HG02885 (cell line): Measurements from ENCODE around the gene METTL6.
"Not testable (repeated sequence)": the region's sequence is repeated elsewhere in the genome, so short reads cannot be mapped to it uniquely, and the experiment has no call there.

Source experiments
- ATAC-seq: cut with Tn5 transposase; IDR thresholded peaks from one replicate; pipeline ENCODE4 v1.9.1; 2021; ENCODE audit warnings: mild to moderate bottlenecking; ENCODE audit not compliant: unreplicated experiment, poor library complexity

METTL6 gene

DNA sequence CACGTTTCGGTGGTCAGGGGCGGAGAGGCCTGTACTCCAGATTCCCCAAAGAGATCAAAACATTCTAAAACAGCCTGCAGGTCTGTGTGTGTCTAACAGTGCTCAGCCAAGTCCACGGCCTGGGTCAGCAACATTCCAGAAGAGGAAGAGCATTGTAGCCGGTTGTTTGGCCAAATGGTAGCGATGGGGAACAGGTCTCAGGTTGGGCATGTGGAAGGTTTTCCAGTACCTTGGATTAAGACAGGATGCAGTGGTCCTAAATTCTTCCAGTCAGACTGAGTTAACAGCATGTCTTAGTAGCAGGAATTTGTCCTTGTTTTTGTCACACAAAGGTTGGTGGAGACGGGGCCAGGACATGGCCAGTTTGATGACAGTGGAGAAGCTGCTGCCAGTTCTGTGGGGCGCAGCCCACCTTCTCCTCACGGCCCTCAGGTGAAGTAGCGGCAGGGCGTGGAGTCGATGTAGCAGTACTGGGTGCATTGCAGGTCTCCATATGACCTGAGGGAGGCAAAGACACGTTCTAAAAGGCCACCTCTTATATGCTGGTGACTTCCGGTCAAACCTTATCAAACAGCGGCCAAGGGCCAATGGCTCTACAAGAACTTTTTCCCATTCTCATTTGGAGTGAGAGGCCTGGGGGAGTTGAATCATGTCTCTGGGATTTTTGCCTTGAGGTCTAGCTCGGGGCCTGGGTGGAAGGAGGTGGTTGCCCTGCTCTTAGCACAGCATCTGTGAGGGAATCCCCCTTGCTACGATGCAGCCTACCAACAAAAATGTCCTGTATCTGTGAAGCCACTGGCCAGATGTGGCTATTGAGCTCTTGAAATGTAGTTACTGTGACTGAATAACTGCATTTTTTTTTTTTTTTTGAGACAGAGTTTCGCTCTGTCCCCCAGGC is 24.1 kb upstream of the METTL6 start:
- ATAC-seq = no peak

DNA sequence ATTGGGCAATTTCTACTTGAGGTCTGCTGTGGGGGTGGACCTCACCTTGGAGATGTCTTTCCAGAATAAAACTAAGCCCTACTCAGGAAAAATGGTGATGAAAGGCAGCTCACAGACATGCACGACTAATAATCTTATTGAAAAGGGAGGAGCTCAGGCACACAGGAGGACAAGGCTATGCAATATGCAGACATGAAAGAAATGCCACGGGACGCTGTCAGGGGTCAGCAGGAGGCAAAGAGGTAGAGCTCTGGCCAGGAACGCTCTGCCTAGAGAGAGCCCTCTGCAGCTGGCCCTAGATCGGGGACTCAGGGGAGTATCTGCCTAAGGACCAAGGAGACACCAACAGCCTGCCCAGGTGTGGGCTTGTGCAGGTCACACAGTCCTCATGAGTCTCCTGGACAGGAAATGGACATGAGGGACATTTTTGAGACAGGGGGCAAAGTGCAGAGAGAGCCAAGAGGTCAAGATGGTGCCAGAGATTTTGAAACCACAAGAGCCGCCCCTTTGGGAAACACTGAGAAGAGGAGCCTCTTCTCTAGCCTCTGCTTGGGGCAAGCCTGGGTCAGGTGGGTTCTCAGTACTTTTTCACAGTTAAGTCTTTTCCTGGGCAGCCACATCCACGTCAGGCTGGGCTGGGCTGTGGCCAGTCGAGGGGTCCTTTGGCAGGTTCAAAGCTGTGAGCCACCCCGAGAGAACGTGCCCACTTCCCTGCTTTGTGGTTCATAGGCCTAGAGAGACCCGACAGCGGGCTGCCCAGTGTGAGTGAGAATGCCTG is 23.3 kb upstream of the METTL6 start:
- no peak for ATAC-seq

DNA sequence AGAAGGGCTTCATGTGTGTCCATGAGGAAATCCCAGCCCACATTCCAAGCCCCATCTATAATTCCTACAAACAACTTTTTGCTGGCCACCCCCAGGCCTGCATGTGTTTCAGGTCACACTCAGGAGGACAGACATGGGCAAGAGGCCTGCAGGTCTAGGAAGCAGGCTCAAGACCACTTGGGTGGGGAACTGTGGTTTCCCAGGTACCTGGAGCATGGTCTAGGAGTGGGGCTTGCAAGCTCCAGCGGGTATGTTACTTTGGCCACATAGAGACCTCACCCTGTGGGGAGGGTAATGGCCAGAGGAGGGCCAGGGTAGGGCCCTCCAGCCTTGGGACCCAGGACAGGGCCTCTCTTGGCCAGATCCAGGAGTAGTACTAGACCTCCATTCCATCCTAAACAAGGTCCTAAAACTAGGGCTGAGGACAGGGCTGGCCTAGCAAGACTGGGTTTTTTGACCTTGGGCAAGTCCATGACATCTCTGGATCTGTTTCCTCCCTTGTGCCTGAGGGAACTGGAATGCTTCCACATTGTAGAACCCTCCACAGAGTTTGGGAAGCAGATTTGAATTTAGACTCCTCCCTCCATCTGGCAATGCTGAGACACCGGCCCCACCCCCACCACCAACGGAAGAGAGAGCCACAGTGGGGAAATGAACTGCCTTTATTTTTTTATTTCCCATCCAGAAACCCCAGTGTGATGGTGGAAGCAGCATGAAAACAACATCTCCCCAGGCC is 22.3 kb upstream of the METTL6 start:
- ATAC-seq = no peak

DNA sequence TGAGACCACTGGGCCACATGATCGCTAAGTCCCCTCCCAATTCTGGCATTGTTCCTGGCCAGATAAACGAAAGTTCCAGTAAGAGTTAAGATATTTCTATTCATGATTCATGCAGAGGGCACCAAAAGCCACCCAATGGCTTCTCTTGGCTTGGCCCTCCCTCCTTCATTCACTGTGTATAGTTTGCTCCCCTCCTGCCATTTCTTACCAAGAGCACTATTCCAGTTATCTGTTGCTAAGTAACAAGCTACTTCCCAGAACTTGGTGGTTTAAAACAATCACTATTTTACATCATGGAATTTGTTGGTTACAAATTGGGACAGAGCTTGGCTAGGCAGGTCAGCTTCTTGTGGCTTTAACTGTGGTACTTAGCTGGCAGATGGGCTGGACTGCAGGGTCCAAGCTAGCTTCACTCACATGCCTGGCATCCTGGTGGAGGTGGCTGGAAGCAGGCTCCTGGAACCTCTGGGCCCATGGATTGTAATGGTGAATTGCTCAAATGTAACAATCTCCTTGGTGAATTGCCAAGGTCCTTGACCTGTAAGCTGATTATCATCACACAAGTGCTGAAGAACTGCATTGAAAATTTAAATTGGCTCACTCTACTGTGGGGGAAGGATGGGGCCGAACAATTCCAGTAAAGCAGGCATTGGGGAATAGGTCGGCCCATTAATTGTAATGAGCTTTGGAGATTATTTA is 16.6 kb upstream of the METTL6 start:
- ATAC-seq = no peak

DNA sequence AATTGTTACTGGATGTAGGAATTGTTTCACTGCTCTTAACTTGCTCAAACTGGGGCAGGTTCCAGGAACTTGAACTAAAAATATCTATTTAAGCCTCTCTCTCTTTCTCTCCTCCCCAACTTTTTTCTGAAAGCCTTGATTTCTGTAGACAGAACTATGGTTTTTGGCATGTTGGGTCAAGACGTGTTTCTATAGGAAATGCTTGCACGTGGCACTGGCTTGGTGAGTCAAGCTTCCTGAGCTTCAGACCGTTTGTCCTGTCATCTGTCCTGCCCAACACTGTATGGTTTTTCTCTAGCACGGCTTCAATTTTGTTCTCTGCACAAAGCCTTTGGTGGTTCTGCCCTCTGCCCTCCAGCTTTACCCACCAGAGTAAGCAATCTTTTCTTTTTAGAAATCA is 13.5 kb upstream of the METTL6 start:
- no peak for ATAC-seq

DNA sequence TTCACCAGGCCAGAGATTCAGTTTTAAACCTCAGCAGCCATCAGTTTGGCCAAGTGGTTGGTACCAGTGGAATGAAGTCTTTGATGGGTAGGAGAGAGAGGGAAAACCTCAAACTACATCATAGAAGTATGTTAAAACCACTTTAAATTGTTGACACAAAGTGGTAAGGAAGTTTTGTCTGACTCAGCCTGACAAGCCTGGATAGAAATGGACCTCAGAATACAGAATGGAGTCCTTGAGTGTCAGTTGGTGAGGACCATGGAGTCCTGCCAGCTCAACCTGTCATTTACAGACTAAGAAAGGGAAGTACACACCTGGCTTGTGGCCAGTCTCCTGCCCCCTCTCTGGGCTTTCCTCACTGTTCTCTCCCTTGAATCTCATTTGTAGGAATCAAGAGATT is 12.1 kb upstream of the METTL6 start:
- no peak for ATAC-seq

DNA sequence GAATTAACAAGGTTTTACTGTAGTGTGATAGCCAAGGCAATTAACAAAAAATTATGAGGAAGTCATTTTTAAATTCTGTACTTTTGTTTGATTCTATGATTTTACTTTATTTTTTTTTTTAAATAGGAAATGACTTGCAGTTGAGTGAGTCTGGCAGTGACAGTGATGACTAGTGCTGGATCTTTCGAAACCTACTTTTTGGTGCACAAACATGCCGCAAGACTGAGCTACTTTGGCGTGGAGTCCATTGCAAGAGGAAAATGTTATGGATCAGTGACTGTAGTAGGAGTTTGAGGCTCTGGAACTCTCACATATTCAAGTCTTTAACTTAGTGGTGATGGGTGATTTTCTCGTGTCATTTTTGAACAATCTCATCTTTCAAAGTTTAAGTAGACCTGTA is 11.6 kb upstream of the METTL6 start:
- ATAC-seq = no peak

DNA sequence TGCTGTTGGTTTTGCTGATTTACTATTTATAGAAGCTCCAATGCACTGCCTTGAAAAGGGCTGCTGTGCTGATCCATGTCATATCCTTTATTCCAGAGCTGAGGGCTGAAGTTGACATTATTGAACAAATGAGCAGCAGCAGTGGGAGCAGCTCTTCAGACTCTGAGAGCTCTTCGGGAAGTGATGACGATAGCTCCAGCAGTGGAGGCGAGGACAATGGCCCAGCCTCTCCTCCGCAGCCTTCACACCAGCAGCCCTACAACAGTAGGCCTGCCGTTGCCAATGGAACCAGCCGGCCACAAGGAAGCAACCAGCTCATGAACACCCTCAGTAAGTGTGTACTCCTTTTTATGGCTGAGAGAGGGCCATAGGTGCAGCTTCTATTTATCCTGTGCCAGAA is 8.9 kb upstream of the METTL6 start:
- no peak for ATAC-seq

DNA sequence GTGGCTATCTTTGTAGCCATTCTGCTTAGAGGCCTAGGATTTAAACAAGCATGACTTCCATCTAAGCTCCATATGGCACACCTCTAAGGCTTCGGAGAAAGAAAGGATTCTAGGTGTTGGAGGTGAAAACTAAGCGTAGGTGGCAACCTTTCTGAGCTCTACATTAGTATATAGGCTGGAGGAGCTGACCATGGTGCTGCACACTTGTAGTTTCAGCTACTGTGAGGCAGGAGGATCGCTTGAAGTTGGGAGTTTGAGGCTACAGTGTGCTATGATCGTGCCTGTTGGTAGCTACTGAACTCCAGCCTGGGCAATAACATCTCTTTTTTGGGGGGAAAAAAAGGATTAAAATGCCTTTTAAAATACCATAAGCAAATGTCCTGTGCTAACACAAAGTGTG is 7.4 kb upstream of the METTL6 start:
- ATAC-seq = no peak

DNA sequence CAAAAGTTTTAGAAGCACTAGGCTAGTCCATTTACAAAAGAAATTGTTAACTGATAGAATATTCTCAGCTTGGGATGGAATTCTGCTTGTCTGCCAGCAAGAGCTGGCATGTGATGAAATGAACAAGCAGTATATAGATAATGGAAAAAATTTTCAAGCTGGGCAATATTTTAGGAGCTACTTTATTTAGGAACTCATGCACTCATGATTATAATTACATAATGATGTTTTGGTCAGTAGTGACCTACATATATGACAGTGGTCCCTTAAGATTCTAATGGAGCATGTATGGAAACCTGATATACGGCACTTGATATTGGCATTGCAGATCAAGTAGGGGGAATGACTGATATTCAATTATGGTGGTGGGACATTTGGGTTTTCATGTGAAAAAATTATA is 6.2 kb upstream of the METTL6 start:
- ATAC-seq = no peak

DNA sequence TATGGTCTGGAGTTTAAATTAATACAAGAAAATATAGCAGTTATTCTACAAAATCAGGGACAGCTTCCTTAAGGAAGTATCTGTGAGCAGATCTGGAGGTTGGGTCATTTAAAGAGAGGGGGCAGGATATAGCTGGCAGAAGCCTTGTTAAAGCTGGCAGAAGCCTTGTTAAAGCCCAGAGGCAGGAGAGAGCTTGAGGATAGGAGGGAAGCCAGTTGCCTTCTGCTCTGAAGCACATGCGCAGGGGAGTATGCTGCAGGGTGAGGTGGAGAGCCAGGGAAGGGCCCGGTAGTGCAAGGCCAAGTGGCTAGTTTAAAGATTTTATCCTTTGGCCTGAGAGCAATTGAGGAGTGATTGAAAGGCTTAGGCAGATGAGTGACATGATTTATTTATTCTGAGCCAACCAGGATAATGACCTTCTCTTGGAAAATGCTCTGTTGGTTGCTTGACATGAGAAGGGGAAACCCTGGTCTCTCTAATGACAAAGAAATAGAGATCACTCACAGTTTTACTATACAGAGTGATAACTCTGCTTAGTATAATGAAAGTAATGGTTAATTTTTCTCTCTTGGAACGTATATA is 4.0 kb upstream of the METTL6 start:
- no peak for ATAC-seq

DNA sequence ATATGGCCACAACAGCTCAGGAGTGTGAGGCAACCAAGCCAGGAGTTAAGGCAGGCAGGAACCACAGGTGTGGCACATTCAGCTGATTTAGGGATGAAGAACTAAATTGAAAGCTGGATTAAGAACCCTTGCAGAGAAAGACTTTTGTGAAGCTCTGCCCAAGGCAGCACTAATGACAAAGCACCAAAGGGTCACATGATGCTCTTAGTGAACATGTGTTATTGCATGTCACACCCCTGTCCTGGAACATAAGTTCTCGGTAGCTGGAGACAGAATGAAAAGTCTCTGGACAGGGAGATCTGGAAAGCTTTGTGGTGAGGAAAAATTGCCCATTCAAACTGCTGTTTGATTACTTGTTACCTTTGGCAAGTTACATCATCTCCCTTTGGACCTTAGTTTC is 3.3 kb upstream of the METTL6 start:
- no peak for ATAC-seq

DNA sequence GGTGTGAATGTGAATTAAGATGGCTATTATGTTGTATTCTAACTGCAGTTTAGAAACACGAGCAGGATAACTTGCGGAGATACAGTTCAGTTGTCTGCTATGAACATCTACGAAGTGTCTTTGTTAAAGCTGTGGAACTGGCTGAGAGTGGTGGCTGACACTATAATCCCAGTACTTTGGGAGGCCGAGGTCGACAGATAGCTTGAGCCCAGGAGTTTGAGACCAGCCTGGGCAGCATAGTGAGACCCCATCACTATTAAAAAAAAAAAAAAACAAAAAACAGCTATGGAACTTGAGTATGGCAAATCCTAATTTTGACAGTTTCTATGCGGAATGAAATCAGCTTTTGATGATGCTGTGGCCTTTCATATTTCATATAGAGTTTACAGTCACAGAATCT is 1.7 kb upstream of the METTL6 start:
- no peak for ATAC-seq

DNA sequence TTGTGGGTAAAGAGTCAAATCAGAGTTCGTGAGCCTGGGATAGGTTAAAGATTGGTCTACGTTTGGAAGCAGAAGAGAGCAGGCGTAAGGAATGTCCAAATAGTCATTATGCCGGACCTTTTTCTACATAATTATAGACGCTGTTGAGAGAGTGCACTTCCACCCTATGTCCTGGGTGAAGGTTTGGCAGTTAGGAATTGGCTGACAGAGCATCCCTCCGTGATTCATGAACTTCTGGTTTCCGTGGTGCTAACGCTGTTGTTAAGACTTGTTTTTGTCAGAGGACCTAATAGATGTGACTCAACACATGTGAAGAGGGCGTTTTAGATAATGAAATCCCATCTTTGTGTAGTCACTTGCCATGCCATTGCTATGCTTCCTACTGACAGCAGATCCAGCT is 1.2 kb upstream of the METTL6 start:
- ATAC-seq = no peak

DNA sequence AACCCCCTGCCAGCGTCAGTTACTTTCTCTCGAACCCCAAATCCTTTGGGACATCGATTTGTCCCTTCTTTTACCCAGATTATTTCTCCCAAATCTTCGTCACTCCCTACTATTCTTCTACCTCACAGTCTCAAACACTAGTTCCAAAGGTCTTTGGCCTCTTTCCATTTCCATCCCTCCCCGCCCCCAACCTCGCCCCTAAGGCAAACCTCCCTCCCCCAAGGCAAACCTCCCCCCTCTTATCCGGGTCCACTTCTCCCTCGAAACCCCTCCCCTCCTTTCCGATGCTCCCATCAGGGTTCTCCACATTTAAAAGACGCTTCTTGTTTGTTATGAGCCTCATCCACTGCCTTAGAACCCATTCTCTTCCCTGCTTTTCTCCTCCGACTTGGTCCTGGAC is 637 bp upstream of the METTL6 start:
- ATAC-seq = no peak

DNA sequence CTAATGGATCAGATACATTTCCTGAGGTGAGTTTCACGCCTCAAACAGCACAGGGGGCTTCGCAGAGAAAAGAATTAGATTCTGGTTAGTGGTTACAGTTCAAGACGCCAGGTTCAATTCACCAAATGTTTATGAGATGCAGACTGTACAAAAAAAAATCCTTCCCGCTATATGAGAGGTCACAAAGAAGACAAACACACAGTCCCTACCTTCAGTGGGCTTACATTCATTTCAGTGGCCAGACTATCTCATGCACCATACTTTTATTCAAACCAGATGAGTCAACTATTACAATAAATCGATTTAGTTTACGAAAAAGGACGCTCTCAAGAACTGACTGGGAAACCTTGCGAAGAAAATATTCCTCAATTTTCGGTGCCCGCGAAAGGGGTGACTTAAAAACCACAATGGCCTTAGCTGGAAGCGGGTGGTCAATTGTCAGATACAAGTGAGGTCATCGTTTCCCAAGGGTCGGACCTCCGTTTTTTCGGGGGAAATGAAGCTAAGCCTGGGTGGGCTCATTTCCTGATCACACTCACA is 695 bp downstream of the METTL6 start:
- no peak for ATAC-seq

DNA sequence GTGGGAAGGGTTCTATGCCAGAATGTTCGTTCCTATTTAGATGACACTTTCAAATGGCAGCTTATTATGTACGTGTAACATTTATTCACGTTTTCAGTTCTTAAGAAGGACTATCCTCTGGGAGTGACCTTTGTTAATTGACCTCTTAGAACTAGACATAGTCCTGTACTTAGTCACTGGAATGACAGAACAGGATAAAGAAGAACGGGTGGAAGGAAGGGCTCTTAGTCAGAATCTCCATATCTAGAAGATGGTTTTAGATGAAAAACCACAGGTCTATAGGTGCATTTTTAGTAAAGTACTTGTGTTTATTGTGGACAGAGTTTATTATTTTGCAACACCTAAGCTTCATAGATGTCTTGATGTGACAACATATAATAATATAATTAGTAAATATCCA is 6.5 kb downstream of the METTL6 start:
- ATAC-seq = no peak

DNA sequence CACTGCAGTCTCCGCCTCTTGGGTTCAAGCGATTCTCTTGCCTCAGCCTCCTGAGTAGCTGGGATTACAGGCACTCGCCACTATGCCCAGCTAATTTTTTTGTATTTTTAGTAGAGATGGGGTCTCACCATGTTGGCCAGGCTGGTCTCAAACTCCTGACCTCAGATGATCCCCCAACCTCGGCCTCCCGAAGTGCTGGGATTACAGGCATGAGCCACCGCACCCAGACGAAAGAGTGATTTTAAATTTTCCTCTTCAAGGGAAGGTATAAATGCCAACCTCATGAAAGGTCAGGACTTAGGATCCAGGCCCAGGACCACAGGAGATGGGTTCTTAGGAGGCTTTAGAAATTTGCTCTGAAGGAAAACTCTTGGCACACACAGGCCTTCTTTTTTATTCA is 16.4 kb downstream of the METTL6 start:
- ATAC-seq = not testable (repeated sequence)

DNA sequence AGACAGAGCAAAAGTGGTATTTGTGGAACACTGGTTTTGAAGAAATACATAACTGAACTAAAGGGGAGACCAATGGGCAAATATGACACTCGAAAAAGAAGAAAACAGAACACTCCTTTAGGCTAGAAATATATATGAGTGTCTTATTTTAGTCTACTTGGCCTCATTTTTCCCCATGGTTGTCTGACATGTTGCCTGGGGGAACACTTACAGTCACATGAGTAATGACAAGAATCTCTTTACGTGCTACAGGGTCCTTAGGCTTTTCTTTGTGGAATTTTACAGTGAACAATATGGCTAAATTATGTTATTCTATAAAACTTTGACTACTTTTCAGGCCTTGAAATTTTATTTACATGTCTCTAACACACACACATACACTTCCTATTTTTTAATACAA is 17.6 kb downstream of the METTL6 start:
- no peak for ATAC-seq

DNA sequence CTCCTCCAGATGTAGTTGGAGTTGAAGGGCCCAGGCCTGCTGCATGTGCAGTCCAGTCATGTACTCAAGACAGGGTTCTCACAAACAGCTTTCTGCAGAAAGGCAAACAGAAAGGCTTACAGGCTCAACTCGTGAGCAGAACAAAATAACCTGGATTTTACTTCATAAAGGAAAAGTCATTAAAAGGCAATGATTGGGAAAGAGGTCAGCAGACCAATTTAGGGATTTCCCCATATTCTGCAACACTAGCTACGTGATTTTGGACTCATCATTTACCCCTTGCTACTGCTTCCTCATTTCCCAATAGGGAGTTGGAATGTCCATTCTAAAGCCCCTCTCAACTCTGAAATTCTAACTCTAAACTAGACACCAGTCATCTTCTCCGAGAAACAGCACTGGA is 18.1 kb downstream of the METTL6 start:
- no peak for ATAC-seq
